NCI-H226 (cell line): ENCODE results near the gene WDR1.

Experiments used
- DNase-seq: peaks from one replicate; pipeline ENCODE4 v3.0.0-alpha.2; 2015

Gene WDR1

DNA sequence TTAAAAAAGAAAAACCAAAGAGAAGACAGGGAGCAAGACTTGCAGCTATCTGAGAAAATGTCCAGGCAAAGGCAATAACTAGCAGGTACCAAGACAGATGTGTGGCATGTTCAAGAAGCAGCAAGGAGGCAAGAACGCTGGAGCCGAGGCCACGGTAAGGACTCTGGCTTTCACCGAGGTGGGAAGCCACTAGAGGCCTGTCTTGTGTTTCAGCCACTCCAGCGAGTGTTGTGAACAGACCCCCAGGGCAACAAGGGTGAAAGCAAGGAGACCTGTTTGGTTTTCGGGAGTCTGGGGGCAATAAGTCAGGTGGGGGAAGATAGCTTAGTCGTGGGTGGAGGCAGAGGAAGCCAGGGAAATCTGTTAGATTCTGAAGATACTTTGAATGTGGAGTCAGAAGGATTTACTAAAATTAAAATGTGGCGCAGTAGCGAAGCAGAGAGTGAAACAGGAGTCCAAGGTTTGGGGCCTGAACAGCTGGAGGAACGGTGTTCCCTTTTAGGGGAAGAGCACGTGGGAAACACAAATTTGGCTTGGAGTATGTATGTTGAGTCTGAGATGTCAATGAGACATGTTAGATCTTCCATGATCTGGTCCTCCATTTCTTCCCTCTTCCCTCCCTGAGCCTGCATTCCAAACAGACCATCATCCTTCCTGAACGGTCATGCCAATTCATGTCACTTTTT lies 3.1 kb downstream of the WDR1 start:
- no peak for DNase-seq

DNA sequence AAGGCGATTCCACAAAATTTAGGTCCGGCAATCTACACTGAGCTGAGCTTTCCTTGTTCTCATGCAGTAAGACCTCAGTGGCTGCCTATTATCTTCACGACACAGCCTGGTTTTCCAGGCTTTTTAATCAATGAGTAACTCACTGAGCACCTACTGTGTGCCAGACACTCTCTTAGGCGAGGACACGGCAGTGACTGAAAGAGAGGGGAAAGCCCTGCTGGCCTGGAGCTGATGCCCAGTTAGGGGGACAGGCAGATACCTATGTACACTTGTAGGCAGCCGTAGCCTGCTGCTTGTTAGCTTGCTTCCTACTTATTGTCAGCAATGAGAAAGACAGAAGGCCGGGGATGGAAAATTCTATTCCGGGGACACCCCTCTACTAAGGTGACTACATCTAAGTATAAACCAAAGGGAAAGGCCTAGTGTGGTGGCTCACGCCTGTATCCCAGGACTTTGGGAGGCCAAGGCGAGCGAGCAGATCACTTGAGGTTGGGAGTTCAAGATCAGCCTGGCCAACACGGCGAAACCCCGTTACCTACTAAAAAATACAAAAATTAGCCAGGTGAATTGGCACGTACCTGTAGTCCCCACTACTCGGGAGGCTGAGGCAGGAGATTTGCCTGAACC lies 3.8 kb downstream of the WDR1 start:
- DNase-seq, result no peak

DNA sequence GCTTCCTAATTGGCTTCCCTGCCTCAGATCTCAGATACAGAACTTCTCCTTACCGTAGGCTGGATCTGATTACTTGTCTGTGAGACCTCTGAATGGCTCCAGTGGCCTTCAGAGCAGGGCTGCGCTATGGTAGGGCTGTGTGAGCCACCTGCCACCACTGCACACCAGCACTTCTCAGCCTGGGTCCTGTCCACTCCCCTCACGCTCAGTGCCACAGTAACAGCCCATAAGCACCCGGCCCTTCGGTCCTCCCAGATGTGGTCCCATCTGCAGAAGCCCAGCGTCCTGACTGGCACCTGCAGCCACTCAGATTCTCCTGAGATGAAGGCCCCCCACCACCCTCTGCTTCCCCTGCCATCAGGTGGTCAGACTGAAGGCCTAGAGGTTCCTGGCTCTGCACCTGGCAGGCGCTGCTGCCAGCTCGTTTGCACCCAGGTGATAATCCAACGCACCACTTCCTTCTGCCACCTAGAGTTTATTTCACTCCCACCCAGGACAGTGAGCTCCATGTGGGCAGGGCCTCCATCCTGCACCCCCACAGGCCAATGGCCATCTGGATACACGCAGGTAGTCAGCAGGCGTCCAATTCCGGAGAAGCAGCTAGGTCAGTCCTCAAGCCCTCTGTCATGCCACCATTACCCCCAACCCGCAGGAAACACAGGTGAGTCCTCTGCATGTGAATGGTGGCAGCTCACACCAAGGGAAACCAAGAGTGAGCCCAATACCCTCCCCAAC lies 5.4 kb downstream of the WDR1 start:
- DNase-seq, result no peak

- no peak for DNase-seq
Observed at GRCh38 chr4:10109995-10110670, 6.5 kb downstream of the WDR1 start.

DNA sequence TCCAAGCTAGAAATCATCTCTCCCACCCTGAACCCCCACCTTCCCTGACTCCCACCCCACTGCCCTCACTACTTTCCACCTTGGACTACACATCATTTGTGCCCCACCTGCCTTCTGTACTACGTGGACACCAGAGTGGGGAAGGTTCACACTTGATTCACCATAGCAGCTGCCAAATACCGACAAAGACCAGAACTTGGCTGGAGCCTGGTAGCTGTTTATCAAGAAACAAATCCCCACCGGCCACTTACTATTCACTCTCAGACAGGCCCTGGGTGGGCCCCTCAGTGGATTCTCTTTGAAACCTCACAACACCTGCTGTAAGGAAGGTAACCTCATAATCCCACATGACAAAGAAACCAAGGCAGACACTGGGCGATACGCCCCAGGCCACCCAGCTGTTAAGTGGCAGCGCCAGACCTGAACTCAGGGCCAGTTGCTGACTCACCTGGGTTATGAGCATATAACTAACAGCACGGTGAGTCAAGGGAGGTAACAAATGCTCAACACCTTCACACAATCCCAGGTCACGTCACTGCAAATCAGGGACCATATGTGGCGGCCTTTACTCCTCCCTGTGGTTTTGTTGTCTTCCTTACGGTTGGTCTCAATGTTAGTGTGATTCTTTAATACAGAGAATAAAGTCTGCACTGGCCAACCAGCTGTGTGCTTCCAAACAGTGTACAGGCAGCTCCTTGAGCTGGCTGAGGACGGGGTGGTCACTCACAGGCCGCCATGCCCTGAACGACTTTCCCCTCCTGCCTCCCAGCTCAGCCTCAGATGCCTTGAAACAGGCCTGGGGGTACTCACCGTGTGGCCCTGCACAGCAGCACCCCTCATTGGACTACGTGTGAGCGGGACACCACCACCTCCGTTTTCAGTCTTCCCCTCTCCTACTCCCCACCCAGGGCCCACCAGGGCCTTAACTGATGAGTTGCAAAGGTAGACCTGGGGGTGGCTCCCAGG lies 7.5 kb downstream of the WDR1 start:
- no peak for DNase-seq

DNA sequence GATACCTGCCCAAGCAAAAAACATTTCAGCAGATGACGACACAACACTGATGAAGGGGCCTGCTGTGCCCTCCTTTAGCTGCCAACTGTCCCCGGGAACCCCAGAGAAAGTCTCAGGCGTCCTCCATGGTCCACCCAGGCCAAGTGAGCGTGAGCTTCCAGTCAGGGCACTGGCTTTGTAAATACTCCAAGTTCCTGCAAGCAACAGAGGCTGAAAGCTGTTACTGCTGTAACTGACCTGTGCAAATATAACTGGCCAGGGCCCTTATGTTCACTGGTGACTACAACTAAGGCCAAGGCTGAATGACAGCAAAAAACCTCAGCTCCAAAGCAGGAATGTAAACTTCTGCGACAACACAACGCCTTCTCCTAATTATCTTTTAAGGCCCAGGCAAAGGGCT lies 8.2 kb downstream of the WDR1 start:
- DNase-seq, result no peak

DNA sequence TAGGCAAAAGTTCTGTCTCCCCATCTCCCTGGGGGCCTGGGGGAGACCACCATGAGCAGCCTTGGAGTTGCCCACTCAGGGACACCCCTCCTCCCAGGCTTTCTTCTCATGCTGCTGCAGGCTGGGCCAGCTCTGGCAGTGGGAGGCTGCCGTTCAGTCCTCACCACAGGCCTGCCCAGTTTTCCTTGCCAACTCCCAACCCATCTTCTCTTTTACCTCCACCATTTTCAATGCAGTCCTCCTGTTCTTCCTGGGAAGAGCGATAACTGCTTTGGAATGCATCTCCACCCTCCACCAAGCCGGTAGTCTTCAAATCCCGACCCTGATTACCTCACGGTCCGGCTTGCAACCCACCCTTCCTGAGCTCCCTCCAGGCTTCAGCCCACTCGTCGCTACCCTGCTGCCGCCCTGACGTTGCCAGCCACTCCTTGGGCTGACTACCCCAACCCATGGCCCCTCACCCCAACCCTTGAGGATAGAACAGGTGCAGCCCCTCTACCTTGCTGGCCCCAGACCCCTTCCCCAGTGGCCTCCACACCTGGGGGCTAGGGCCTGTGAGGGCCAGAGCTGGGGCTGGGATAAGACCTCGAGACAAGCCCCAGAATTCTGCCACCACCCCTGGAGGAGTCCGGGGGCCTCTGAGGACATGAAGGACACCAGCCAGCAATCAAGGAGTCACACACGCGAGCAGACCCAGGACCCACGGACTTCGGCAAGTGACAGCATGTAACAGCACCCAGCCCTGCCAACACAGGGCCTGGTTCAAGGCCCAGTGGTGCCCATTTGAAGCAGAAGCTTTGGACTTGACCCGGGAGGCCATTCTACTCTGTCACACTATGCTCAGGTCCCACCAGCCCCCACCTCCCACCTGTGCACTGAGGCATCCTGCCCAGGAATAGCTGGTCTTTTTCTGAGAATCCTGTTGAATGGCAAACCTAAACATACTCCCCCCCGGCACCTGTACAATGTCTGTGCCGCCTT lies 9.2 kb downstream of the WDR1 start:
- peak; percentile 84 for DNase-seq

- DNase-seq, result peak; percentile 98
Observed at GRCh38 chr4:10106421-10107039, 10.1 kb downstream of the WDR1 start.

DNA sequence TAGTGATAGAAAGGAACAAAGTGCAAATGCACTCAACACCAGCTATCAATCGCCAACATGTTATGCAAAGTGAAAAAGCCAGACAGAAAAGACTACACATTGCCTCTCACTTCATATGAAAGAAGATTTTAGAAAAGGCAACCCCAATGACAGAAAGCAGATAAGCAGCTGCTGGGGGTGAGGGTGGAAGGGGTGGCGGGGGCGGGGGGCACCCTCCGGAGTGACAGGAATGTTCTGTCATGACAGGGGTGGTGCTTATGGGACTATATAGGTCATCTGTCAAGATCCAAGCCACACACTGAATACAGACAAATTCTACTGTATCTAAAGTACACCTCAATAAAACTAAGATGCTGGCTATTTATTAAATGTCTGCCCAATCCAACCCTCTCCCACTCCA lies 10.7 kb downstream of the WDR1 start:
- no peak for DNase-seq

DNA sequence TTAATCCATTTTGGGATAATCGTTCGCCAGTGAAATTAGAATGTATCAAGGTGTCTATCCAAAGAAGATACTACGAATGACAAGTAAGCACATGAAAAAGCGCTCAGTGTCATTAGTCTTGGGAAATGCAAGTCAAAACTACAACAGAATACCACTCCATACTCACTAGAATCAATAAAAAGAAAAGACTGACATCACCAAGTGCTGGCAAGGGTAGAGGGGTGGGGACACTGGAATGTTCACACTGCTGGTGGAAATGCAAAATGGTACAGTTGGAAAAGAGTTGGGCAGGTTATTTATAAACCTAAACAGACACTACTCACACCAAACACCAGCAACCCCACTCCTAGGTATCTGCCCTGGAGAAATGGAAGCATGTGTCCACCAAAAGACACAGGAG lies 11.2 kb downstream of the WDR1 start:
- no peak for DNase-seq

- DNase-seq, result no peak
Observed at GRCh38 chr4:10104991-10105276, 11.7 kb downstream of the WDR1 start.

- DNase-seq, result no peak
Observed at GRCh38 chr4:10104211-10104990, 12.2 kb downstream of the WDR1 start.

DNA sequence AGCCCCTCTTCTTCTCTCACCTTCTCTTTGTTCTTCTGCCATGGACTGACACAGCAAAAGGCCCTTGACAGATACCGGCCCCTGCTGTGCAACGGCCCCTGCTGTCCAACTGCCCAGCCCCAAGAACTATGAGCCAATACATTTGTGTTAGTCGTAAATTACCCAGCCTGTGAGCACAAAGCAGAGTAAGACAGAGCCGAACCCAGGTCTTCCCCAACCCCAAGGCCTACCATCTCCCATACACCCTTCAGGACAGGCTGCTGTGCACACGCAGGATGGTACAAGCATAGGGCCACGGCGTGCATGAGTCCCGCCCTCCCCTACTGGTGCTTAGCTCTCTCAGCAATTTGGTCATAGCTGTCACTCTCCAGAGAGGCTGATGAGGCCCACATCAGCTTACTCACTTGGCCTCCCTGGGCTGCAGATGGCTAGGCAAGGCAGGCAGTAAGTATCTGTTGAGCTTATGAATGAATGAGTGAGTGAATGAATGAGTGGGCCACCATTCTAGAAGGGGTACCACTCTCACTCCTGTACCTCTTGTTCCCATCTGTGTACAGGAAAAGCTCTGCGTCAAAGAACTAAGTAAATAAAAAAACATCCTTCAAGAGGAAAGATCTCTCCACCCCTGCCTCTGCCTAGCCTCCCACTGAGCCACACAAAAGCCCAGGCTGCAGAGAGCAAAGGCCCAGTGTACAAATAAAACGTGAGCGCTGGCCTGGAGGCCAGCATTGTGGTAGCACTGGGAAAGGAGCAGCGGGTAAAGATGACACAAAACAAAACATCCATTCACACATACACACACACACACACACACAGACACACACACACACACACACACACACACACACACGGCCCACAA lies 13.9 kb downstream of the WDR1 start:
- DNase-seq, result no peak

GRCh38 chr4:10101671-10102473 lies 14.7 kb downstream of the WDR1 start:
- DNase-seq, result no peak

GRCh38 chr4:10100734-10101216 lies 15.8 kb downstream of the WDR1 start:
- DNase-seq, result no peak

DNA sequence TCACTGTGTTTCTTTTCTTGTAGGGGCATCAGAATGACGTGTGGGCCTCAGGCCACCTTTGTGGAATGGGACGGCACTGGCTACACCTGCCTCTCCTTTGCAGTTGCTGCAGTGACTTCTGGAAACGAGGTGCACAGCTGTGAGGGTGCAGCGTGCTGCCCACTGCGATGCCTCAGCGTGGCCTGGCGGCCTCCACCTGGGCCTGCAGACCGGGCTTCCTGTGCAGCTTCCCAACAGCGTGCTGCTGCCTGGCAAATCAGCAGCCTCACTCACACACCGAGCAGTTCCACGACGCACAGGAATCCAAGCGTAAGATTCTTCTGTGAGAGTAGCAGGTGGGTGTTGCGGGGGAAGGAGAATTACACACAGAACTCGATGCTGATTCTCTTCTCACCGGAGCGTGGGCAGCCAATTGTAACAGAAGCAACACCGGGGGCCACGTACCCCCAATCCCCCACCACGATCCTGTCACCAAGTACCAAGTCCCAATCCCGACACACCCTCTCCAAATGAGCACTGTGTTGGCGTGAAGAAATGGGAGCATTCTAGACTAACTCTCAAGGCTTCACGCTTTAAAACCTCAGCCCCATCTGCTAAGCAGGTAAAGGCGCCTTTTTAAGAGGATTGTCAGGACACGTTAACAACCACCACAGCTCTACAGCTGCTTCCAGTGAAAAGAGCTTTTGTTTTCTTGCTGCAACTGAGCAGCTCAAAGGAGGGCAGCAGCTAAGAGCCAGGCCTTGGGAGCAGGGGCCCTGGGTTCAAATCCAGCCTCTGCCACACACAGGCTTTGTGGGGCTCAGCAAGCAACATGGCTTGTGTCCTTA lies 16.9 kb downstream of the WDR1 start:
- DNase-seq, result no peak

DNA sequence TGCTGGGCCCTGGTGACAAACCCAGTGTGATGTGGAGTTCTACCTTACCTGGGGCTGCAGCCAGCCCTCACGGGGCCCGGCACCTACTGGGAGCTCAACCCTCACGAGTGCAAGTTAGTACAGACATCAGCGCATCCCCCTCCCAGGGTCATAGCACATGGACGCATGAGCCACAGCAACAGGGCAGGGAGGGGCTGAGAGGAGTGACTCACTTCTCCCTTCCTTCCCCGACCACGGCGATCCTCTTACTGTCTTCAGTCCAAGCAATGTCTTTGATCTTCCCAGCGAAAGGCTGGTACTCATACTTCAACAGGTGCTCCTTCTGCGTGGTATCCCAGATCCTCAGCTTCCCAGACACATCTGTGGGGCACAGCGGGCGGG lies 17.8 kb downstream of the WDR1 start:
- DNase-seq, result peak; percentile 28
